HL-60 (cell line): ENCODE data around the gene HMX3.

Experiments used
- POLR2AphosphoS5 ChIP-seq: IDR thresholded peaks from 2 replicates; pipeline ENCODE4 v1.6.1; 2012; ENCODE audit warnings: low read depth
- TF ChIP-seq, protein P1 (sequence below): IDR thresholded peaks from one replicate; pipeline ENCODE4 v1.5.1; 2011; ENCODE audit warnings: low read length, control low read depth, inconsistent platforms; ENCODE audit not compliant: insufficient read depth
- TF ChIP-seq, protein P2 (sequence below): IDR thresholded peaks from 2 replicates; pipeline ENCODE4 v1.6.1; 2012; ENCODE audit warnings: low read depth; ENCODE audit not compliant: insufficient replicate concordance

DNA sequence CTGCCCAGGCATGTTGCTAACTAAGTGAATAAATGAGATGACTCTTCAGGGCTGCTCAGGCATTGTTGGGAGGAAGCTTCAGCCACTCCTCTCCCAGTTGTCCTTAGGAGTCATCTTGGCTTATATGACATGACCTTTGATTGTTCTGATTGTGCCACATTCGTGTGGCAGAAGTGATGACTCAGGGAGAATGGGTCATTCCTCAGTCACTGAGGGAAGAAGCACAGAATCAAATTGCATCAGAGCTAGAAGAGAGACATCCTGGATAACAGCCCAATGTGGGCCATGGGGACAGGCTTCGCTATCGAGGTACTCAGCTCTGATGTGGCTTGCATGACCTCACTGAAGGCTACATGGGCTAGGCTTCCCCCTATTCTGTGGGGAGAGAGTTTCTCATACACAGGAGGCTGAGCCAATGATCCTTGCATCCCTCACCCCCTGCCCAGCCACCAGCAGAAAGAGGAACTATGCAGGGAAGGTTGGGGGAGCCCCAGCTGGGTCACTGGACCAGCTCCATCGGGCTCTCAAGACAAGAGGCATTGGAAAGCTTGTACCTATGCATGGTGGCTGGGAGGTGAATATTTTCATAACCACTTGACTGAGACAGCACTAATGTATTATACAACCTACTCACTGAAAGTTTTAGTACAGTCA, 6.0 kb upstream of the HMX3 start:
- no peak for TF ChIP-seq POLR2AphosphoS5
- TF ChIP-seq, protein P1, sequence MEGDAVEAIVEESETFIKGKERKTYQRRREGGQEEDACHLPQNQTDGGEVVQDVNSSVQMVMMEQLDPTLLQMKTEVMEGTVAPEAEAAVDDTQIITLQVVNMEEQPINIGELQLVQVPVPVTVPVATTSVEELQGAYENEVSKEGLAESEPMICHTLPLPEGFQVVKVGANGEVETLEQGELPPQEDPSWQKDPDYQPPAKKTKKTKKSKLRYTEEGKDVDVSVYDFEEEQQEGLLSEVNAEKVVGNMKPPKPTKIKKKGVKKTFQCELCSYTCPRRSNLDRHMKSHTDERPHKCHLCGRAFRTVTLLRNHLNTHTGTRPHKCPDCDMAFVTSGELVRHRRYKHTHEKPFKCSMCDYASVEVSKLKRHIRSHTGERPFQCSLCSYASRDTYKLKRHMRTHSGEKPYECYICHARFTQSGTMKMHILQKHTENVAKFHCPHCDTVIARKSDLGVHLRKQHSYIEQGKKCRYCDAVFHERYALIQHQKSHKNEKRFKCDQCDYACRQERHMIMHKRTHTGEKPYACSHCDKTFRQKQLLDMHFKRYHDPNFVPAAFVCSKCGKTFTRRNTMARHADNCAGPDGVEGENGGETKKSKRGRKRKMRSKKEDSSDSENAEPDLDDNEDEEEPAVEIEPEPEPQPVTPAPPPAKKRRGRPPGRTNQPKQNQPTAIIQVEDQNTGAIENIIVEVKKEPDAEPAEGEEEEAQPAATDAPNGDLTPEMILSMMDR, result no peak
- TF ChIP-seq, protein P2, sequence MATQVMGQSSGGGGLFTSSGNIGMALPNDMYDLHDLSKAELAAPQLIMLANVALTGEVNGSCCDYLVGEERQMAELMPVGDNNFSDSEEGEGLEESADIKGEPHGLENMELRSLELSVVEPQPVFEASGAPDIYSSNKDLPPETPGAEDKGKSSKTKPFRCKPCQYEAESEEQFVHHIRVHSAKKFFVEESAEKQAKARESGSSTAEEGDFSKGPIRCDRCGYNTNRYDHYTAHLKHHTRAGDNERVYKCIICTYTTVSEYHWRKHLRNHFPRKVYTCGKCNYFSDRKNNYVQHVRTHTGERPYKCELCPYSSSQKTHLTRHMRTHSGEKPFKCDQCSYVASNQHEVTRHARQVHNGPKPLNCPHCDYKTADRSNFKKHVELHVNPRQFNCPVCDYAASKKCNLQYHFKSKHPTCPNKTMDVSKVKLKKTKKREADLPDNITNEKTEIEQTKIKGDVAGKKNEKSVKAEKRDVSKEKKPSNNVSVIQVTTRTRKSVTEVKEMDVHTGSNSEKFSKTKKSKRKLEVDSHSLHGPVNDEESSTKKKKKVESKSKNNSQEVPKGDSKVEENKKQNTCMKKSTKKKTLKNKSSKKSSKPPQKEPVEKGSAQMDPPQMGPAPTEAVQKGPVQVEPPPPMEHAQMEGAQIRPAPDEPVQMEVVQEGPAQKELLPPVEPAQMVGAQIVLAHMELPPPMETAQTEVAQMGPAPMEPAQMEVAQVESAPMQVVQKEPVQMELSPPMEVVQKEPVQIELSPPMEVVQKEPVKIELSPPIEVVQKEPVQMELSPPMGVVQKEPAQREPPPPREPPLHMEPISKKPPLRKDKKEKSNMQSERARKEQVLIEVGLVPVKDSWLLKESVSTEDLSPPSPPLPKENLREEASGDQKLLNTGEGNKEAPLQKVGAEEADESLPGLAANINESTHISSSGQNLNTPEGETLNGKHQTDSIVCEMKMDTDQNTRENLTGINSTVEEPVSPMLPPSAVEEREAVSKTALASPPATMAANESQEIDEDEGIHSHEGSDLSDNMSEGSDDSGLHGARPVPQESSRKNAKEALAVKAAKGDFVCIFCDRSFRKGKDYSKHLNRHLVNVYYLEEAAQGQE, result no peak
